Peyer's patch (tissue), 4 donors: Measurements from ENCODE around the gene MYO5C.

ENCODE experiments used
- POLR2A ChIP-seq, 2 donors: fragments of 450-650 bp; IDR thresholded peaks; one replicate each; pipeline ENCODE4 v1.5.1; 2017; ENCODE audit warnings: antibody characterized with exemption in 2 of 2, mild to moderate bottlenecking in 2 of 2, moderate library complexity in 2 of 2
- TF ChIP-seq, protein P1 (sequence below), 6 experiments: fragments of 450-650 bp in 4 of 6; fragments of 200-600 bp in 2 of 6; sonication (generic) in 1 of 6; IDR thresholded peaks; one replicate each; pipeline ENCODE4 v1.5.1; 2017 to 2019; ENCODE audit warnings: antibody characterized with exemption in 6 of 6, mild to moderate bottlenecking in 3 of 6, moderate library complexity in 1 of 6

GRCh38 chr15:52277575-52277974 lies 18.0 kb downstream of the MYO5C start:
- TF ChIP-seq, protein P1, sequence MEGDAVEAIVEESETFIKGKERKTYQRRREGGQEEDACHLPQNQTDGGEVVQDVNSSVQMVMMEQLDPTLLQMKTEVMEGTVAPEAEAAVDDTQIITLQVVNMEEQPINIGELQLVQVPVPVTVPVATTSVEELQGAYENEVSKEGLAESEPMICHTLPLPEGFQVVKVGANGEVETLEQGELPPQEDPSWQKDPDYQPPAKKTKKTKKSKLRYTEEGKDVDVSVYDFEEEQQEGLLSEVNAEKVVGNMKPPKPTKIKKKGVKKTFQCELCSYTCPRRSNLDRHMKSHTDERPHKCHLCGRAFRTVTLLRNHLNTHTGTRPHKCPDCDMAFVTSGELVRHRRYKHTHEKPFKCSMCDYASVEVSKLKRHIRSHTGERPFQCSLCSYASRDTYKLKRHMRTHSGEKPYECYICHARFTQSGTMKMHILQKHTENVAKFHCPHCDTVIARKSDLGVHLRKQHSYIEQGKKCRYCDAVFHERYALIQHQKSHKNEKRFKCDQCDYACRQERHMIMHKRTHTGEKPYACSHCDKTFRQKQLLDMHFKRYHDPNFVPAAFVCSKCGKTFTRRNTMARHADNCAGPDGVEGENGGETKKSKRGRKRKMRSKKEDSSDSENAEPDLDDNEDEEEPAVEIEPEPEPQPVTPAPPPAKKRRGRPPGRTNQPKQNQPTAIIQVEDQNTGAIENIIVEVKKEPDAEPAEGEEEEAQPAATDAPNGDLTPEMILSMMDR (IDR thresholded peaks at IDR 0.05) = no peak
- TF ChIP-seq POLR2A (IDR thresholded peaks at IDR 0.05) = no peak
